Body of pancreas (tissue), 4 donors: ENCODE measurements around the gene ADORA2B.

Source experiments
- POLR2A ChIP-seq, 3 donors: fragments of 450-650 bp; IDR thresholded peaks; one replicate each; pipeline ENCODE4 v1.6.1; 2016; ENCODE audit warnings: antibody characterized with exemption in 3 of 3, mild to moderate bottlenecking in 2 of 3
- TF ChIP-seq, protein P1 (sequence below), 7 experiments: fragments of 450-650 bp in 4 of 7; fragments of 200-600 bp in 3 of 7; sonication (generic) in 3 of 7; IDR thresholded peaks; one replicate each; pipeline ENCODE4 v1.5.1; 2016 to 2019; ENCODE audit warnings: antibody characterized with exemption in 7 of 7

DNA sequence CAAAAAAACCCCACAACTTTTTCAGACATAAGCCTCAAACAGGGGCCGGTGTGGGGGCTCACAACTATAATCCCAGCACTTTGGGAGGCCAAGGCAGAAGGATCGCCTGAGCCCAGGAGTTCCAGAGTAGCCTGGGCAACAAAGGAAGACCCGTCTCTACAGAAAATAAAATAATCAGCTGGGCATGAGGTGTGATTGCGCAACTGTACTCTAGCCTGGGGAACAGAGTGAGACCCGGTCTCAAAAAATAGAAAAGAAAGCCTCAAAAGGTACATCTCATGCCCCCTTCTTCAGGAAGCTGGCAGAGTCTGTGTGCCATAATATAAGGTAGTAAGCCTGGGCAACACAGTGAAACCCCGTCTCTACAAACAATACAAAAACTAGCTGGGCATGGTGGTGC lies 51.4 kb downstream of the ADORA2B start:
- TF ChIP-seq, protein P1, sequence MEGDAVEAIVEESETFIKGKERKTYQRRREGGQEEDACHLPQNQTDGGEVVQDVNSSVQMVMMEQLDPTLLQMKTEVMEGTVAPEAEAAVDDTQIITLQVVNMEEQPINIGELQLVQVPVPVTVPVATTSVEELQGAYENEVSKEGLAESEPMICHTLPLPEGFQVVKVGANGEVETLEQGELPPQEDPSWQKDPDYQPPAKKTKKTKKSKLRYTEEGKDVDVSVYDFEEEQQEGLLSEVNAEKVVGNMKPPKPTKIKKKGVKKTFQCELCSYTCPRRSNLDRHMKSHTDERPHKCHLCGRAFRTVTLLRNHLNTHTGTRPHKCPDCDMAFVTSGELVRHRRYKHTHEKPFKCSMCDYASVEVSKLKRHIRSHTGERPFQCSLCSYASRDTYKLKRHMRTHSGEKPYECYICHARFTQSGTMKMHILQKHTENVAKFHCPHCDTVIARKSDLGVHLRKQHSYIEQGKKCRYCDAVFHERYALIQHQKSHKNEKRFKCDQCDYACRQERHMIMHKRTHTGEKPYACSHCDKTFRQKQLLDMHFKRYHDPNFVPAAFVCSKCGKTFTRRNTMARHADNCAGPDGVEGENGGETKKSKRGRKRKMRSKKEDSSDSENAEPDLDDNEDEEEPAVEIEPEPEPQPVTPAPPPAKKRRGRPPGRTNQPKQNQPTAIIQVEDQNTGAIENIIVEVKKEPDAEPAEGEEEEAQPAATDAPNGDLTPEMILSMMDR (IDR thresholded peaks at IDR 0.05) = no peak
- no peak for TF ChIP-seq POLR2A (IDR thresholded peaks at IDR 0.05)
